GM18498 (cell line): ENCODE results near the gene ZNF783.
"Not testable (repeated sequence)": the region's sequence is repeated elsewhere in the genome, so short reads cannot be mapped to it uniquely, and the experiment has no call there.

ENCODE experiments used
- ATAC-seq: cut with Tn5 transposase; IDR thresholded peaks from one replicate; pipeline ENCODE4 v1.9.1; 2021; ENCODE audit warnings: mild to moderate bottlenecking, moderate library complexity; ENCODE audit not compliant: unreplicated experiment

Gene ZNF783

GRCh38 chr7:149322737-149323136 is 60.7 kb downstream of the ZNF783 start:
- ATAC-seq = no peak

DNA sequence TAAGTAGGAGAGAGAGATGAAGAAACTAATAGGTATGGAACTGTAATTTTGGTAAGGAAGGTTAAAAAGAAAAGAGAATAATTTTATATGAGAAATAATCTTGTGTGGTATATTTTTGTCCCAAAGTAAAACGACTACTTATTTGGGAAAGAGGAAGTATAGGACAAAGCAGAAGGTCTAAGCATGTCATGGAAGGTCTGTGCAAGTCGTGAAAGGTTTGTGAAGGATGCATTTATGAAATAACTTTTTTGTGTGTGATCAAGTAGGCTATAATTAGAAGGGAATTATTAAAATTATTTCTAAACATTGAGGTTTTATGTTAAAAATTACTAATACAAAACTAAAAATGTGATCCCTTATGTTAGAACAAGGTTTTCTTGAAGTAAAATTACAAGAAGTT is 63.3 kb downstream of the ZNF783 start:
- no peak for ATAC-seq

DNA sequence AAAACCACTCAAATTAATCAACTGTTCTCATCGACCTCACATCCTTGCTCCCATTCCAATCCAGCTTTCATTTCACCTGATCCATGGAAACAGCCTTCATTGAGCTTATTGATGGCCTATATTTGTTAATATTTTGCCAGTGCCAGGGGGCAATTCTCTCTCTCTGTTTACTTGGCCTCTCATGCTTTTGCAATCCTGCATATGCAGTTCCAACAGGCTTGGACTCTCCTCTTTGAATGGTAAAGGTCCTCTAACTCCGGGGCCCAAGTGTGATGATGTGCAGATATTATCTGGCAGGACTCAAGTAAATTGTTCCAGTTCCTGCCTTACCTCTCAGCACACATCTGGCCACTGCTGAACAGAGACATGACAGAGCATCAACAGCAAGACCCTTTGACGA is 67.3 kb downstream of the ZNF783 start:
- no peak for ATAC-seq

- no peak for ATAC-seq
Observed at GRCh38 chr7:149329766-149330334, 67.9 kb downstream of the ZNF783 start.

DNA sequence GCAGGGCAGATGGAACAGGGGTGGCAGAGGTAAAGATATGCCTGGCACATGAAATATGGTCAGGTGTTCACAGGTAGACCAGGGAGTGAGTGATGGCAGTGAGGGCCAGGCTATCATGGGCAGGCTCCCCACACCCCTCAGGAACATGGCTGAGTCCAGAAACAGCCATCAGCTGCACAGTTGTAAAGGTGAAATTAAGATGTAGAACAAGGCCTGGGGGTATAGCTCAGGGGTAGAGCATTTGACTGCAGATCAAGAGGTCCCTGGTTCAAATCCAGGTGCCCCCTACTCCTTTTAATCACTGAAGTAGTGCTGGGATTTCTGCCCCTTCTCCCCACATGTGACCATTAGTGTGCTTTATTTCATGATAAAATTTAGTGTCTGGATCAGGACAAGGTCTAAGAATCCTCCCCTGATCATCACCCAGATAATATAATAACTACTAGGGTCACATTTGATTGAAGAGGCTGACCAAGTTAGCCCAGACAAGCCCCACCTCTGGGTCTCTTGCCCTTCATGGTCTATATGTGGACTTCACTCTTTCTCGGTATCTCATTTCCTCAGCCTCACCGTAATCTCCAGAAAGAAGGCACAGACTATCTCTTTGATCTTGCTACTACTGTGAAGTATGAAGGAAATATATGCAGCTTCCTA is 69.0 kb downstream of the ZNF783 start:
- no peak for ATAC-seq

DNA sequence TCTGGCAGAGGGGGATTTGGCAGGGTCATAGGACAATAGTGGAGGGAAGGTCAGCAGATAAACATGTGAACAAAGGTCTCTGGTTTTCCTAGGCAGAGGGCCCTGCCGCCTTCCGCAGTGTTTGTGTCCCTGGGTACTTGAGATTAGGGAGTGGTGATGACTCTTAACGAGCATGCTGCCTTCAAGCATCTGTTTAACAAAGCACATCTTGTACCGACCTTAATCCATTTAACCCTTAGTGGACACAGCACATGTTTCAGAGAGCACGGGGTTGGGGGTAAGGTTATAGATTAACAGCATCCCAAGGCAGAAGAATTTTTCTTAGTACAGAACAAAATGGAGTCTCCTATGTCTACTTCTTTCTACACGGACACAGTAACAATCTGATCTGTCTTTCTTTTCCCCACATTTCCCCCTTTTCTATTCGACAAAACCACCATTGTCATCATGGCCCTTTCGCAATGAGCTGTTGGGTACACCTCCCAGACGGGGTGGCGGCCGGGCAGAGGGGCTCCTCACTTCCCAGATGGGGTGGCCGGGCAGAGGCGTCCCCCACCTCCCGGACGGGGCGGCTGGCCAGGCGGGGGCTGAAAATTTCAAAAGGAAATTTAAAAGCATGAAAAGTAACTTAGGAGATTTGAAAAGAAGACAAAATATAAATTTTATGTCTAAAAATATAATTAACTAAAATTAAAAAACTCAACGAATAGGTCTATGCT is 70.8 kb downstream of the ZNF783 start:
- not testable (repeated sequence) for ATAC-seq

DNA sequence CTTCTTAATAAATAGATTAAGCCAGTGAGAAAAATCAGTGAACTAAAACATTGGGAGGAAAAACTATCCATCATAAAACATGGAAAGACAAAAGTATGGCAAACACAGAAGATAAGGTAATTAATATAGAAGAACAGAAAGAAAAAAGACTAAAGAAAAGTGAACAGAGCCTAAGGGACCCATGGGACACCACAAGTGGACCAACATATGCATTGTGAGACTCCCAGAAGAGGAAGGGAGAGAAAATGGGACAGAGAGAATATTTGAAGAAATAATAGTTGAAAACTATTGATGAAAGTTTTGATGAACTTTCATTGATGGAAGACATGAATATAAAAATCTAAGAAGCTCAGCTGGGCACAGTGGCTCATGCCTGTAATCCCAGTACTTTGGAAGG is 71.3 kb downstream of the ZNF783 start:
- ATAC-seq = no peak

DNA sequence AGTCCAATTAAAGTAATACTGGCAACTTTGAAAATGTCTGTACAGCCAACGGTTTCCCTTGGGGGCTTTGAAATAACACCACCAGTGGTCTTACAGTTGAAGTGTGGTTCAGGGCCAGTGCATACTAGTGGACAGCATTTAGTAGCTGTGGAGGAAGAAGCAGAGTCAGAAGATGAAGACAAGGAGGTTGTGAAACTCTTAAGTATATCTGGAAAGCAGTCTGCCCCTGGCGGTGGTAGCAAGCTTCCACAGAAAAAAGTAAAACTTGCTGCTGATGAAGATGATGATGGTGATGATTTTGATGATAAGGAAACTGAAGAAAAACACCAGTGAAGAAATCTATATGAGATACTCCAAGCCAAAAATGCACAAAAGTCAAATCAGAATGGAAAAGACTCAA is 72.2 kb downstream of the ZNF783 start:
- ATAC-seq = no peak
